Measurements from ENCODE around the gene METTL2B. TPM values are rescaled to one million over a fixed set of nuclear protein-coding genes. Genes with fewer than 3 reads are reported as not detected.
"Not testable (repeated sequence)": the region's sequence is repeated elsewhere in the genome, so short reads cannot be mapped to it uniquely, and the experiment has no call there.

The METTL2B gene
- total RNA-seq, 1 donor from 2014 or later = 15.7 TPM

GRCh38 chr7:128455543-128456254, 20.8 kb upstream of the METTL2B start, which contains the start of gene HILPDA:
Gene HILPDA (plus strand): TSS chr7:128455878. CDS start chr7:128457269, 1,391 bp downstream.
- H3K27ac ChIP-seq (ENCODE audit: low read depth, low read length) = peak within 1 kb of the TSS; percentile 89
- H3K36me3 ChIP-seq (ENCODE audit: control insufficient read depth in 3 of 3, insufficient read depth in 3 of 3, low read length in 3 of 3) = peaks cover 2 to 5% (median 4%) of the 10 kb centered on the region in 3 donors
- no peaks in the 10 kb centered on the region for H3K9me3 ChIP-seq (ENCODE audit: control insufficient read depth in 3 of 3, low read length in 3 of 3)
- peak within 1 kb of the TSS; percentile 87 to 90 (median 88) for H3K9ac ChIP-seq (ENCODE audit: low read depth in 1 of 3, low read length in 3 of 3)
- peak within 1 kb of the TSS; percentile 98 for H3K4me3 ChIP-seq (ENCODE audit: low read length in 3 of 3)
- no peaks in the 10 kb centered on the region for H3K27me3 ChIP-seq (ENCODE audit: control insufficient read depth in 3 of 3, insufficient read depth in 3 of 3, low read length in 3 of 3)
- H3K4me1 ChIP-seq (ENCODE audit: control insufficient read depth in 3 of 3, insufficient read depth in 3 of 3, low read length in 3 of 3) = peaks cover 23 to 32% (median 28%) of the 10 kb centered on the region in 3 donors

- H3K27me3 ChIP-seq (ENCODE audit: control insufficient read depth in 3 of 3, insufficient read depth in 3 of 3, low read length in 3 of 3) = no peaks in the 10 kb centered on the region
- peaks cover 2 to 5% (median 4%) of the 10 kb centered on the region in 3 donors for H3K36me3 ChIP-seq (ENCODE audit: control insufficient read depth in 3 of 3, insufficient read depth in 3 of 3, low read length in 3 of 3)
- H3K9me3 ChIP-seq (ENCODE audit: control insufficient read depth in 3 of 3, low read length in 3 of 3) = no peaks in the 10 kb centered on the region
- H3K4me1 ChIP-seq (ENCODE audit: control insufficient read depth in 3 of 3, insufficient read depth in 3 of 3, low read length in 3 of 3) = peaks cover 23 to 32% (median 28%) of the 10 kb centered on the region in 3 donors
- peak overlapping the region; percentile 89 for H3K27ac ChIP-seq (ENCODE audit: low read depth, low read length)
- peak overlapping the region; percentile 98 for H3K4me3 ChIP-seq (ENCODE audit: low read length in 3 of 3)
- H3K9ac ChIP-seq (ENCODE audit: low read depth in 1 of 3, low read length in 3 of 3) = peak overlapping the region; percentile 87 to 90 (median 88)
These were observed 20.3 kb upstream of the METTL2B start for GRCh38 chr7:128456255-128456725.

- H3K27ac ChIP-seq (ENCODE audit: low read depth, low read length); H3K36me3 ChIP-seq (ENCODE audit: control insufficient read depth in 3 of 3, insufficient read depth in 3 of 3, low read length in 3 of 3); H3K4me3 ChIP-seq (ENCODE audit: low read length in 3 of 3); H3K9ac ChIP-seq (ENCODE audit: low read depth in 1 of 3, low read length in 3 of 3); H3K9me3 ChIP-seq (ENCODE audit: control insufficient read depth in 3 of 3, low read length in 3 of 3); H3K27me3 ChIP-seq (ENCODE audit: control insufficient read depth in 3 of 3, insufficient read depth in 3 of 3, low read length in 3 of 3): not testable (repeated sequence)
- peaks cover 23 to 32% (median 28%) of the 10 kb centered on the region in 3 donors for H3K4me1 ChIP-seq (ENCODE audit: control insufficient read depth in 3 of 3, insufficient read depth in 3 of 3, low read length in 3 of 3)
These were observed 19.2 kb upstream of the METTL2B start for GRCh38 chr7:128457385-128457784.

GRCh38 chr7:128458956-128459355, 17.6 kb upstream of the METTL2B start:
- no peaks in the 10 kb centered on the region for H3K27me3 ChIP-seq (ENCODE audit: control insufficient read depth in 3 of 3, insufficient read depth in 3 of 3, low read length in 3 of 3)
- no peak overlapping the region for H3K9ac ChIP-seq (ENCODE audit: low read depth in 1 of 3, low read length in 3 of 3)
- H3K27ac ChIP-seq (ENCODE audit: low read depth, low read length) = no peak overlapping the region
- no peak overlapping the region for H3K4me3 ChIP-seq (ENCODE audit: low read length in 3 of 3)
- H3K36me3 ChIP-seq (ENCODE audit: control insufficient read depth in 3 of 3, insufficient read depth in 3 of 3, low read length in 3 of 3) = peaks cover 2 to 5% (median 4%) of the 10 kb centered on the region in 3 donors
- H3K9me3 ChIP-seq (ENCODE audit: control insufficient read depth in 3 of 3, low read length in 3 of 3) = no peaks in the 10 kb centered on the region
- H3K4me1 ChIP-seq (ENCODE audit: control insufficient read depth in 3 of 3, insufficient read depth in 3 of 3, low read length in 3 of 3) = peaks cover 22 to 32% (median 25%) of the 10 kb centered on the region in 3 donors

GRCh38 chr7:128459394-128459878, 17.1 kb upstream of the METTL2B start:
- H3K27ac ChIP-seq (ENCODE audit: low read depth, low read length) = no peak overlapping the region
- peaks cover 18 to 28% (median 20%) of the 10 kb centered on the region in 3 donors for H3K4me1 ChIP-seq (ENCODE audit: control insufficient read depth in 3 of 3, insufficient read depth in 3 of 3, low read length in 3 of 3)
- no peaks in the 10 kb centered on the region for H3K27me3 ChIP-seq (ENCODE audit: control insufficient read depth in 3 of 3, insufficient read depth in 3 of 3, low read length in 3 of 3)
- H3K4me3 ChIP-seq (ENCODE audit: low read length in 3 of 3) = no peak overlapping the region
- H3K9ac ChIP-seq (ENCODE audit: low read depth in 1 of 3, low read length in 3 of 3) = no peak overlapping the region
- H3K9me3 ChIP-seq (ENCODE audit: control insufficient read depth in 3 of 3, low read length in 3 of 3) = no peaks in the 10 kb centered on the region
- H3K36me3 ChIP-seq (ENCODE audit: control insufficient read depth in 3 of 3, insufficient read depth in 3 of 3, low read length in 3 of 3) = peaks cover 2 to 5% (median 4%) of the 10 kb centered on the region in 3 donors

GRCh38 chr7:128462460-128462859, 14.1 kb upstream of the METTL2B start:
- Histone ChIP-seq H3K4me3 (ENCODE audit: low read length in 3 of 3) (no peak overlapping the region), H3K4me1 (ENCODE audit: control insufficient read depth in 3 of 3, insufficient read depth in 3 of 3, low read length in 3 of 3) (peaks cover 0 to under 1% (median 0%) of the 10 kb centered on the region in 3 donors), H3K9me3 (ENCODE audit: control insufficient read depth in 3 of 3, low read length in 3 of 3) (no peaks in the 10 kb centered on the region), H3K27me3 (ENCODE audit: control insufficient read depth in 3 of 3, insufficient read depth in 3 of 3, low read length in 3 of 3) (no peaks in the 10 kb centered on the region), H3K27ac (ENCODE audit: low read depth, low read length) (no peak overlapping the region), H3K9ac (ENCODE audit: low read depth in 1 of 3, low read length in 3 of 3) (no peak overlapping the region), H3K36me3 (ENCODE audit: control insufficient read depth in 3 of 3, insufficient read depth in 3 of 3, low read length in 3 of 3) (peaks cover 0 to under 1% (median 0%) of the 10 kb centered on the region in 3 donors)

- H3K36me3 ChIP-seq (ENCODE audit: control insufficient read depth in 3 of 3, insufficient read depth in 3 of 3, low read length in 3 of 3); H3K9me3 ChIP-seq (ENCODE audit: control insufficient read depth in 3 of 3, low read length in 3 of 3); H3K4me1 ChIP-seq (ENCODE audit: control insufficient read depth in 3 of 3, insufficient read depth in 3 of 3, low read length in 3 of 3); H3K4me3 ChIP-seq (ENCODE audit: low read length in 3 of 3); H3K27me3 ChIP-seq (ENCODE audit: control insufficient read depth in 3 of 3, insufficient read depth in 3 of 3, low read length in 3 of 3); H3K9ac ChIP-seq (ENCODE audit: low read depth in 1 of 3, low read length in 3 of 3); H3K27ac ChIP-seq (ENCODE audit: low read depth, low read length): not testable (repeated sequence)
These were observed 13.2 kb upstream of the METTL2B start for GRCh38 chr7:128463345-128463744.

GRCh38 chr7:128463933-128464332, 12.6 kb upstream of the METTL2B start:
- H3K27me3 ChIP-seq (ENCODE audit: control insufficient read depth in 3 of 3, insufficient read depth in 3 of 3, low read length in 3 of 3); H3K9me3 ChIP-seq (ENCODE audit: control insufficient read depth in 3 of 3, low read length in 3 of 3); H3K4me3 ChIP-seq (ENCODE audit: low read length in 3 of 3); H3K4me1 ChIP-seq (ENCODE audit: control insufficient read depth in 3 of 3, insufficient read depth in 3 of 3, low read length in 3 of 3); H3K36me3 ChIP-seq (ENCODE audit: control insufficient read depth in 3 of 3, insufficient read depth in 3 of 3, low read length in 3 of 3); H3K9ac ChIP-seq (ENCODE audit: low read depth in 1 of 3, low read length in 3 of 3); H3K27ac ChIP-seq (ENCODE audit: low read depth, low read length): not testable (repeated sequence)

- not testable (repeated sequence) for H3K4me3 ChIP-seq (ENCODE audit: low read length in 3 of 3); H3K9me3 ChIP-seq (ENCODE audit: control insufficient read depth in 3 of 3, low read length in 3 of 3); H3K4me1 ChIP-seq (ENCODE audit: control insufficient read depth in 3 of 3, insufficient read depth in 3 of 3, low read length in 3 of 3); H3K27me3 ChIP-seq (ENCODE audit: control insufficient read depth in 3 of 3, insufficient read depth in 3 of 3, low read length in 3 of 3); H3K36me3 ChIP-seq (ENCODE audit: control insufficient read depth in 3 of 3, insufficient read depth in 3 of 3, low read length in 3 of 3); H3K9ac ChIP-seq (ENCODE audit: low read depth in 1 of 3, low read length in 3 of 3); H3K27ac ChIP-seq (ENCODE audit: low read depth, low read length)
These were observed 9.7 kb upstream of the METTL2B start for GRCh38 chr7:128466871-128467270.

- H3K4me1 ChIP-seq (ENCODE audit: control insufficient read depth in 3 of 3, insufficient read depth in 3 of 3, low read length in 3 of 3) = peaks cover 9 to 12% (median 11%) of the 10 kb centered on the region in 3 donors
- H3K27me3 ChIP-seq (ENCODE audit: control insufficient read depth in 3 of 3, insufficient read depth in 3 of 3, low read length in 3 of 3); H3K9me3 ChIP-seq (ENCODE audit: control insufficient read depth in 3 of 3, low read length in 3 of 3); H3K36me3 ChIP-seq (ENCODE audit: control insufficient read depth in 3 of 3, insufficient read depth in 3 of 3, low read length in 3 of 3): not testable (repeated sequence)
- peak overlapping the region; percentile 77 to 89 (median 85) for H3K9ac ChIP-seq (ENCODE audit: low read depth in 1 of 3, low read length in 3 of 3)
- peak overlapping the region; percentile 78 for H3K27ac ChIP-seq (ENCODE audit: low read depth, low read length)
- peak overlapping the region; percentile 86 to 87 (median 87) for H3K4me3 ChIP-seq (ENCODE audit: low read length in 3 of 3)
These were observed 765 bp downstream of the METTL2B start for GRCh38 chr7:128477336-128477690.

All from skeletal muscle tissue (tissue), 4 donors.